Epithelial cell of esophagus (primary cell): ENCODE data around the gene RGCC.

Experiments
- DNase-seq: peaks from one replicate; pipeline ENCODE4 v3.0.0; 2010; ENCODE audit warnings: low read depth
- H3K4me3 ChIP-seq: 2 replicates; pipeline ENCODE4 v1.5.1; 2011; ENCODE audit warnings: mild to moderate bottlenecking, low read length, control low read depth
- TF ChIP-seq, protein P1 (sequence below): IDR thresholded peaks from 2 replicates; pipeline ENCODE4 v1.5.1; 2011; ENCODE audit warnings: low read depth, mild to moderate bottlenecking, low read length, control low read depth, inconsistent platforms; ENCODE audit not compliant: insufficient read depth; ENCODE audit errors: missing control alignments

The RGCC gene

DNA sequence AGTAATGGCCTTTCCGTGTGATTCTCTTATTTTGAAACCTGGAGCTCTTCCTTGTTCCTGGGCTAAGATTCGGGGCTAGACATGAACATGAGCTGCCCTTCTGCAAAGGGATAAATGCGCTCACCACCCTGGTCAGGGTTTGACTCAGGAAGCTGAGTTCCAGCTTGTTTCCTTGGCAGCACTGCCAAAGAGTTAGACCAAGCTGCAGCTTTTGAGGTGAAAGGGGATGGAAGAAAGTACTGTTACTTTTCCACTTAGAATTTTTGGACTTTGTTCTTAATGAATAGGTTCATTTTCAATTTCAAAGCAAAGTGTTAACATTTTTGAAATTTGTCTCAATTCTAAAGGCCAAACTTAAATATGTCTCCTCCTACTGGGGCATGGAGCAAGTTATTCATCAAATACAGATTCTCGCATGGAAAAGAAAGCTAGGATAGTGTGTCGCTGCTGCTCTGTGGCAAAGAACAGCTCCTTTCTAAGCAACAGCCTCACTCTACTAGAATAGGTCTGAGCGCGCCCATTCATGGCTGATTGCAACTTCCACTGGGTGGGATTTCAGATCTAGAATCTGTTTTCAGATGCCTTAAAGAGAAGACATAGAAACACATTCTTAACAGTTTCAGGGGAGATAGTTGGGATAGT, 2.2 kb downstream of the RGCC start:
- TF ChIP-seq, protein P1, sequence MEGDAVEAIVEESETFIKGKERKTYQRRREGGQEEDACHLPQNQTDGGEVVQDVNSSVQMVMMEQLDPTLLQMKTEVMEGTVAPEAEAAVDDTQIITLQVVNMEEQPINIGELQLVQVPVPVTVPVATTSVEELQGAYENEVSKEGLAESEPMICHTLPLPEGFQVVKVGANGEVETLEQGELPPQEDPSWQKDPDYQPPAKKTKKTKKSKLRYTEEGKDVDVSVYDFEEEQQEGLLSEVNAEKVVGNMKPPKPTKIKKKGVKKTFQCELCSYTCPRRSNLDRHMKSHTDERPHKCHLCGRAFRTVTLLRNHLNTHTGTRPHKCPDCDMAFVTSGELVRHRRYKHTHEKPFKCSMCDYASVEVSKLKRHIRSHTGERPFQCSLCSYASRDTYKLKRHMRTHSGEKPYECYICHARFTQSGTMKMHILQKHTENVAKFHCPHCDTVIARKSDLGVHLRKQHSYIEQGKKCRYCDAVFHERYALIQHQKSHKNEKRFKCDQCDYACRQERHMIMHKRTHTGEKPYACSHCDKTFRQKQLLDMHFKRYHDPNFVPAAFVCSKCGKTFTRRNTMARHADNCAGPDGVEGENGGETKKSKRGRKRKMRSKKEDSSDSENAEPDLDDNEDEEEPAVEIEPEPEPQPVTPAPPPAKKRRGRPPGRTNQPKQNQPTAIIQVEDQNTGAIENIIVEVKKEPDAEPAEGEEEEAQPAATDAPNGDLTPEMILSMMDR: no peak
- no peak overlapping the region for H3K4me3 ChIP-seq
- DNase-seq: peak; percentile 22

DNA sequence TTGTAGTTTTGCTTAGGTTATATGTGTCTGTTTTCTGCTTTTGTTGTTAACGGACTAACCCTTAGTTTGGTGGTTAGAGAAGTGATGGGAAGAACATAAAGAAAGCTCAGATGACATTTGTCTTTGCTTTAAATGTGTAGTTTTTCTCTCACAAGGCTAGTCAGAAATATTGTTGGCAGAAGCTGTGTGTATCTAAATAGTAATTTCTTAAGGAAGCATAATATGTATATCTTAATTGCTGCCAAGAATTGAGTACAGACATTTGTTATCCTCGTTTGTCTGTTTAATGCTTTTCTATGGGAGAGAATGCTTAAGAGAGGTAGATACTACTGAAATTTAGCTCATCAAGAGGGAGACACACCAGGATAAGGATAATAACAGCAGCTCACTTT, 2.7 kb downstream of the RGCC start:
- H3K4me3 ChIP-seq: no peak overlapping the region
- DNase-seq: no peak
- TF ChIP-seq, protein P1: no peak

DNA sequence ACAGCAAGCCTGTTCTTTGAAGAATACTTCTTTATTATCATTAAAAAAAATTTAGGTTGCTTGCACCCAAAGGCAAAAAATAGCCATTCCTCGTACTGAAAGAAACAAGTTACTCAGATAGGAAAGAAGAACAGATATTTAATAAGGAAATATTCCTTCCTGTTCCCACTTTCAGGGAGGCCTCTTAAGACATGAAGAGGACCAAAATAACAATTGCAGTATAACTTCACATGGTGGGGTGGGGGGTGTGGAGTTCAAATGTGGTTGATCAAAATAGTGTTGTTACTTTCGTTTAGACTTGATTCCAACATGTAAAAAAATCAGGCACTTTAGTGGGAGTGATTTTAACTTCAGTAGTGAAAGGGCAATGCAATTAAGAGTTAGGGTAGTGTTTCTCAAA, 3.6 kb downstream of the RGCC start:
- no peak overlapping the region for H3K4me3 ChIP-seq
- TF ChIP-seq, protein P1: no peak
- no peak for DNase-seq

DNA sequence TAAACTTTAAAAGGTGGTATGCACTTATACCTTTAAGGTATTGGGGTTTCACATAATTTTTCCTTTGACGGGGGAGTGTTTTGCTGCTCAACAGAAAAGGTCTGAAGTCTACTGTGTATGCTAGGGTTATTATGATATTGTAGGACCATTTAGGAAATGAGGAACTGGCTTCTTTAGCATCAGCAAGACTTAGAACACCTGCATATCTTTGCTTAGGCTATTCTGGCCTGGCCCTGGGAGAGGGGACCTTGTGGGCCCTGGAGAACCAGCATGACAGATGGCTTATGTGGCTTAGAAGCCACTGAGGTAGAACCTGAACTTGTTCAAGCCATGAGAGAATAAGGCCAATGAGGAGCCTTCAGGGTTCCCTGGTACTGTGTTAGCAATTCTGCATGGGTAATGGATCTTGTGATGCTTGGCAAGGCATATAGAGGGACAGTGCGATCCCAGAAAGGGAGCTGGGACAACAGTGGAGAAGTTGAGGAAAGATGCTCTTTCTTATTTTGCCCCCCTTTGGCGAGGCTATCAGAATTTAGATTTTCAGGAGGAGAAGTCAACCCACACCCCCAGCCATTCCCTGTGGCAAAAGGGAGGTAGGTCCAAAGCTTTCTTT, 4.3 kb downstream of the RGCC start:
- H3K4me3 ChIP-seq: no peak overlapping the region
- TF ChIP-seq, protein P1: no peak
- DNase-seq: no peak

DNA sequence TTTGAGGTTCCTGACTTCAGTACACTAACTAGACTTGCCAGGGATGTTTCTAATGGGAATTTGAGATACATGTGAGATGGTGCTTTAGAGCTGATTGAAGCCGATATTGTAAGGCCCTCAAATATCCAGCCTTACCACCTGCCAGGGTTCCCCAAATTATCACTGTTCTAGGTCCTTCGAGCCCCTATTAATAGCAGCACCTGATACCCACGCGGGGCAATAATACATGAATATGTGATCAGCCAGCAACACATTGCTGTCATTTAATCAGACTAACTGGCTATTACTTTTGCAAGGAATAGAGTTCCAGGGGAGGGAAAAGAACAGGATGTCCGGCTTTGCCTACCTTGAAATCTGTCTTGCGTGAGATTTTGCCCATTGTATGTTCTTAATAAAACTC, 5.1 kb downstream of the RGCC start:
- H3K4me3 ChIP-seq: no peak overlapping the region
- no peak for DNase-seq
- TF ChIP-seq, protein P1: no peak

DNA sequence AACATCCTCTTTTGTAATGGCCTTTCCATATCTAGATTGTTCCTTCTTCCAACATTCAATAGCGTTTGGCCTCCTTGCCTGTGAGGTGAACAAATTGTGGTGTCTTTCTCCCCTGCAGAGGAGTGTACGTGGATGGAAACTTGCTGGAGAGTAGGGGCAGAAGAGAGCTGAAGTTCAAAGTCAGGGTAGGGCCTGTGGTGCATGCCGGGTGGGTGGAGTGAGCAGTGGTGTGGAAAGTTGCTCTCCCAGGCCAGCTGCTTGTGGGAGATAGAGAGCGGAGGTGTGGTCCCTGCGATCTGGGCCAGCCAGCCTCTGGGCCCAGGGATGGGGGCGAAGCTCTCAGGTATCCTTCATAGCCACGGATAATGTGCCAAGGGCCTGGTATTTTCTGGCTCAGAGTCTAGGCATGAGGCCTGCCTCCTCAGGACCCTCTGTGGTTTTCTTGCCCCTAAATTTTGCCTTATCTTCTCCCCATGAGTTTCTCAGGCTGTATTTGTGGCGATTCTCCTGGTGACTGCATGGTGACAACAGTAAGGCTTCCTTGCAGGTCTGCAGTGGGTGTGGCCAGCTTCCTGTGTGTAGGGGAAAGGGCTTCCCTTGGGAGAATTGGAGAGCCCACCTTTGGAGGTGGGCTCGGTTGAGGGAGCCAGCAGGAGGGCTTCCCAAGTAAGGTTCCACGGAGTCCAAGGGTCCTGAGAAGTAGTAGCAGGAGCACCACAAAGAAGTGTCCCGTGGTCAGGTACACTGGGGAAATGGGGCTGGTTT, 6.7 kb downstream of the RGCC start:
- TF ChIP-seq, protein P1: no peak
- no peak for DNase-seq
- no peak overlapping the region for H3K4me3 ChIP-seq
